Neuron (in vitro differentiated cells): ENCODE measurements around the gene COMMD3.

Experiments used
- H2AFZ ChIP-seq: one replicate; pipeline ENCODE4 v1.6.1; 2013; ENCODE audit warnings: low read depth, mild to moderate bottlenecking, inconsistent platforms, low read length, moderate library complexity
- H3K27me3 ChIP-seq: one replicate; pipeline ENCODE4 v1.6.1; 2013; ENCODE audit warnings: low read length; ENCODE audit not compliant: insufficient read depth
- H3K36me3 ChIP-seq: one replicate; pipeline ENCODE4 v1.6.1; 2013; ENCODE audit warnings: low read length; ENCODE audit not compliant: insufficient read depth
- H3K4me1 ChIP-seq: one replicate; pipeline ENCODE4 v1.6.1; 2013; ENCODE audit warnings: low read length; ENCODE audit not compliant: insufficient read depth
- H3K4me3 ChIP-seq: 2 replicates; pipeline ENCODE4 v1.5.1; 2013; ENCODE audit warnings: mild to moderate bottlenecking, low read length, moderate library complexity
- H3K9me3 ChIP-seq: one replicate; pipeline ENCODE4 v1.6.1; 2013; ENCODE audit warnings: low read length

Gene COMMD3

GRCh38 chr10:22335173-22335933, 19.2 kb downstream of the COMMD3 start:
- peaks cover 14% of the 10 kb centered on the region for H3K9me3 ChIP-seq
- H3K4me3 ChIP-seq: no peak overlapping the region
- peaks cover 4% of the 10 kb centered on the region for H3K4me1 ChIP-seq
- H2AFZ ChIP-seq: peak overlapping the region; percentile 72
- H3K36me3 ChIP-seq: peaks cover 10% of the 10 kb centered on the region
- peaks cover 22% of the 10 kb centered on the region for H3K27me3 ChIP-seq

GRCh38 chr10:22338185-22338900, 22.2 kb downstream of the COMMD3 start:
- Histone ChIP-seq H3K36me3 (peaks cover 3% of the 10 kb centered on the region), H3K27me3 (peaks cover 40% of the 10 kb centered on the region), H3K4me3 (no peak overlapping the region), H2AFZ (no peak overlapping the region), H3K9me3 (peaks cover 14% of the 10 kb centered on the region), H3K4me1 (peaks cover 12% of the 10 kb centered on the region)

- Histone ChIP-seq H2AFZ (no peak overlapping the region), H3K4me3 (no peak overlapping the region), H3K9me3 (peaks cover 12% of the 10 kb centered on the region), H3K36me3 (no peaks in the 10 kb centered on the region), H3K4me1 (peaks cover 12% of the 10 kb centered on the region), H3K27me3 (peaks cover 46% of the 10 kb centered on the region)
Measured at GRCh38 chr10:22338931-22339330, 22.7 kb downstream of the COMMD3 start.

GRCh38 chr10:22339761-22340328, 23.7 kb downstream of the COMMD3 start:
- peak overlapping the region; percentile 78 for H3K4me3 ChIP-seq
- H2AFZ ChIP-seq: peak overlapping the region; percentile 93
- H3K36me3 ChIP-seq: no peaks in the 10 kb centered on the region
- H3K9me3 ChIP-seq: peaks cover 8% of the 10 kb centered on the region
- peaks cover 55% of the 10 kb centered on the region for H3K27me3 ChIP-seq
- peaks cover 12% of the 10 kb centered on the region for H3K4me1 ChIP-seq

GRCh38 chr10:22340329-22341189, 24.4 kb downstream of the COMMD3 start:
- peaks cover 3% of the 10 kb centered on the region for H3K9me3 ChIP-seq
- peaks cover 12% of the 10 kb centered on the region for H3K4me1 ChIP-seq
- no peaks in the 10 kb centered on the region for H3K36me3 ChIP-seq
- peak overlapping the region; percentile 78 for H3K4me3 ChIP-seq
- H2AFZ ChIP-seq: peak overlapping the region; percentile 93
- peaks cover 62% of the 10 kb centered on the region for H3K27me3 ChIP-seq

GRCh38 chr10:22341190-22341925, 25.2 kb downstream of the COMMD3 start:
- Histone ChIP-seq H3K4me3 (peak overlapping the region; percentile 78), H2AFZ (peak overlapping the region; percentile 93), H3K27me3 (peaks cover 70% of the 10 kb centered on the region), H3K4me1 (peaks cover 12% of the 10 kb centered on the region), H3K36me3 (no peaks in the 10 kb centered on the region), H3K9me3 (peaks cover 4% of the 10 kb centered on the region)

GRCh38 chr10:22341926-22342196, 25.7 kb downstream of the COMMD3 start:
- Histone ChIP-seq H3K36me3 (no peaks in the 10 kb centered on the region), H3K9me3 (peaks cover 4% of the 10 kb centered on the region), H3K4me3 (peak overlapping the region; percentile 78), H3K27me3 (peaks cover 74% of the 10 kb centered on the region), H3K4me1 (peaks cover 12% of the 10 kb centered on the region), H2AFZ (no peak overlapping the region)

GRCh38 chr10:22342421-22342820, 26.2 kb downstream of the COMMD3 start:
- no peaks in the 10 kb centered on the region for H3K36me3 ChIP-seq
- H2AFZ ChIP-seq: no peak overlapping the region
- H3K4me3 ChIP-seq: no peak overlapping the region
- peaks cover 4% of the 10 kb centered on the region for H3K9me3 ChIP-seq
- peaks cover 12% of the 10 kb centered on the region for H3K4me1 ChIP-seq
- H3K27me3 ChIP-seq: peaks cover 78% of the 10 kb centered on the region

GRCh38 chr10:22343731-22344130, 27.5 kb downstream of the COMMD3 start:
- H3K4me1 ChIP-seq: peaks cover 12% of the 10 kb centered on the region
- H3K4me3 ChIP-seq: no peak overlapping the region
- H3K36me3 ChIP-seq: no peaks in the 10 kb centered on the region
- no peak overlapping the region for H2AFZ ChIP-seq
- H3K27me3 ChIP-seq: peaks cover 68% of the 10 kb centered on the region
- H3K9me3 ChIP-seq: peaks cover 4% of the 10 kb centered on the region

- Histone ChIP-seq H3K36me3 (no peaks in the 10 kb centered on the region), H3K27me3 (peaks cover 63% of the 10 kb centered on the region), H2AFZ (no peak overlapping the region), H3K9me3 (peaks cover 4% of the 10 kb centered on the region), H3K4me3 (no peak overlapping the region), H3K4me1 (peaks cover 12% of the 10 kb centered on the region)
Measured at GRCh38 chr10:22344249-22344648, 28.1 kb downstream of the COMMD3 start.

GRCh38 chr10:22344781-22345300, 28.7 kb downstream of the COMMD3 start:
- H3K27me3 ChIP-seq: peaks cover 65% of the 10 kb centered on the region
- H3K4me3 ChIP-seq: peak overlapping the region; percentile 17
- H3K36me3 ChIP-seq: no peaks in the 10 kb centered on the region
- H3K9me3 ChIP-seq: peaks cover 4% of the 10 kb centered on the region
- H2AFZ ChIP-seq: peak overlapping the region; percentile 34
- H3K4me1 ChIP-seq: peaks cover 10% of the 10 kb centered on the region
